HG02610 (cell line): Measurements from ENCODE around the gene RESP18.

ENCODE experiments used
- ATAC-seq: cut with Tn5 transposase; IDR thresholded peaks from one replicate; pipeline ENCODE4 v1.9.1; 2021; ENCODE audit warnings: mild to moderate bottlenecking, moderate library complexity; ENCODE audit not compliant: unreplicated experiment

The RESP18 gene

GRCh38 chr2:219278655-219279150, 53.8 kb downstream of the RESP18 start:
- ATAC-seq = peak; percentile 3

- peak; percentile 18 for ATAC-seq
These were observed 54.6 kb downstream of the RESP18 start for GRCh38 chr2:219277703-219278654.
